ENCODE data around the gene NANOG. TPM values are rescaled to one million over a fixed set of nuclear protein-coding genes. Genes with fewer than 3 reads are reported as not detected.
"Not testable (repeated sequence)": the region's sequence is repeated elsewhere in the genome, so short reads cannot be mapped to it uniquely, and the experiment has no call there.

The NANOG gene
- not detected for polyA plus RNA-seq

DNA sequence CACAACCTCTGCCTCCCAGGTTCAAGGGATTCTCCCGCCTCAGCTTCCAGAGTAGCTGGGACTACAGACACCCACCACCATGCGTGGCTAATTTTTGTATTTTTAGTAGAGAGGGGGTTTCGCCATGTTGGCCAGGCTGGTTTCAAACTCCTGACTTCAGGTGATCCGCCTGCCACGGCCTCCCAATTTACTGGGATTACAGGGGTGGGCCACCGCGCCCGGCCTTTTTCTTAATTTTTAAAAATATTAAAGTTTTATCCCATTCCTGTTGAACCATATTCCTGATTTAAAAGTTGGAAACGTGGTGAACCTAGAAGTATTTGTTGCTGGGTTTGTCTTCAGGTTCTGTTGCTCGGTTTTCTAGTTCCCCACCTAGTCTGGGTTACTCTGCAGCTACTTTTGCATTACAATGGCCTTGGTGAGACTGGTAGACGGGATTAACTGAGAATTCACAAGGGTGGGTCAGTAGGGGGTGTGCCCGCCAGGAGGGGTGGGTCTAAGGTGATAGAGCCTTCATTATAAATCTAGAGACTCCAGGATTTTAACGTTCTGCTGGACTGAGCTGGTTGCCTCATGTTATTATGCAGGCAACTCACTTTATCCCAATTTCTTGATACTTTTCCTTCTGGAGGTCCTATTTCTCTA is at the start of gene NANOG:
TSS of gene NANOG (plus strand) at position 519 of the 645 bp plus-strand sequence. CDS start 213 bp downstream, outside the sequence.
- not testable (repeated sequence) for H3K27ac ChIP-seq (ENCODE audit: low read depth, low read length)
- 79 to 83% (median 82%) methylated on average over 12 to 13 of the region's 13 CpGs for WGBS, 3 donors

DNA sequence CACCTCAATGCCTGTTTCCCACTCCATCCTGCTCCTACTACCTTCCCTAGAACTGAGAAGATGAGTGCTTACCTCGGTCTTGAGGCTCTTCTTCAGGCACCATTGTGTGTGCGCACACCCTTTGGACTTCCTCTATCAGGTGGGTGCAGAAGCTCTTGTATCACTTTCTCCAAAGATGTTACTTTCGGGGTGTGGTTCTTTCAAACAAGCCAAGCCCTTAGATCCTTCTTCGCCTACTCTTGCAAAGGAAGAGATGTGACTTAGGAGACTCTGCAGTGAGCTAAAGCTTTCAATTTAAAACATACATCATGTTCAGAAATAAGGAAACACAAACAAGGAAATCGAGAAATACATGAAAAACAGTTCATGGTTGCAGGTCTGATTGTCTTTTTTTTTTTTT is 42.0 kb upstream of the NANOG start, which contains the start of gene CLEC4C:
TSS of gene CLEC4C (minus strand) at position 130 of the 400 bp plus-strand sequence. CDS start at position 103, 27 bp downstream.
- 69 to 90% (median 80%) methylated on average over 5 of the region's 5 CpGs for WGBS, 3 donors
- H3K27ac ChIP-seq (ENCODE audit: low read depth, low read length) = no peak within 1 kb of the TSS

DNA sequence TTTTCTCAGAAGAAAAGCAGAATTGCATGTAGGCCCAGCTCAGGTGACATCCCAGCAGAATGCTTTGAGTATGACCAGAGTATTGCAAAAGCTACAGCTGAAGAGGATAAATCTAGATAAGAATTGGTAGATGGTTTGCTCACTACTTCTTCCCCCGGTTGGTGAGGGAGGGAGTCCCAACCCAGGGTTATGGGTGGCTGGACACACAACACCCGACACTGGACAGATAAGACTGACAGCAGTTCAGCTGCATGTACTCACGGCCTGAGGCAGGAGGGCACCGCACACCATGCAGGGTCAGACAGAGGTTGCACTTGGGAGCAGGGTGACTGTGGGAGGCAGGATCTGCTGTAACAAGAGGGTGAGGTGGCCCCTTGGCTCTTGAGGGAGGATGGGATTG is 40.4 kb upstream of the NANOG start:
- no peak overlapping the region for H3K27ac ChIP-seq (ENCODE audit: low read depth, low read length)
- WGBS, 3 donors = 40 to 53% (median 46%) methylated on average over 4 of the region's 4 CpGs

DNA sequence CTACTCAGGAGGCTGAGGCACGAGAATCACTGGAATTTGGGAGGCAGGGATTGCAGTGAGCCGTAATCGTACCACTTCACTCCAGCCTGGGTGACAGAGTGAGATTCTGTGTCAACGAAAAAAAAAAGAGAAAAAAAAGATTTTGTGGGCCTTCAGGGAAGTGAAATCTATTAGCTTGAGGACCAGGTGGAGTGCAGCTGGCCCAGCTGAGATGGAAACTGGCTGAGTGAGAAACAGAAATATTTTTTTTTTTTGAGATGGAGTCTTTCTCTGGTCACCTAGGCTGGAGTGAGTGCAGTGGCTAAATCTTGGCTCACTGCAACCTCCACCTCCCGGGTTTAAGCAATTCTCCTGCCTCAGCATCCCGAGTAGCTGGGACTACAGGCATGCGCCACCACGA is 39.8 kb upstream of the NANOG start:
- H3K27ac ChIP-seq (ENCODE audit: low read depth, low read length) = no peak overlapping the region
- WGBS, 3 donors = 90 to 91% (median 90%) methylated on average over 8 of the region's 8 CpGs

DNA sequence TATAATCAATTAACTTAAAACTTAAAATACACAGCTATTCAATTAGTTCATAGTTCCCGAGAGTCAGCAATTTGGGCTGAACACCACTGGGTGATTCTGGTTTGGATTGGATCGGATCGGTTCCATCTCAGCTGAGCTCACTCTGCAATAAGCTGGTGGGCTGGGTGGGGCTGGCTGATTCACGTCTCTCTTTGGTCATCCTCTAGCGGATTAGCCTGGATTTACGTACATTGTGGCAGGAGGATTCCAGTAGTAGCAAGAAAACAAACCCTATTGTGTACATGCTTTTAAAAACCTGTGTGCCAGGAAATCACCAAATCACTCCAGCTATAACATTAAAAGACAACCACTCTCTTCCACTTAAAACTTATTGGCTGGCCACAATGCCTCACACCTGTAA is 38.9 kb upstream of the NANOG start:
- no peak overlapping the region for H3K27ac ChIP-seq (ENCODE audit: low read depth, low read length)

DNA sequence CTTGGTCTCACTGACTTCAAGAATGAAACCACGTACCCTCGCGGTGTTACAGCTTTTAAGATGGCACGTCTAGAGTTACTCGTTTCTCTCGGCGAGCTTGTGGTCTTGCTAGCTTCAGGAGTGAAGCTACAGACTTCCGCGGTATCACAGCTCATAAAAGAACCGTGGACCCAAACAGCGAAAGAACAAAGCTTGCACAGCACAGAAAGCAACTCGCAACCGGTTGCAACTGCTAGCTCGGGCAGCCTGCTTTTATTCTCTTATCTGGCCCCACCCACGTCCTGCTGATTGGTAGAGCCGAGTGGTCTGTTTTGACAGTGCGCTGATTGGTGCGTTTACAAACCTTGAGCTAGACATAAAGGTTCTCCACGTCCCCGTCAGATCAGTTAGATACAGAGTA is 37.8 kb upstream of the NANOG start:
- 84 to 92% (median 88%) methylated on average over 20 of the region's 20 CpGs for WGBS, 3 donors
- no peak overlapping the region for H3K27ac ChIP-seq (ENCODE audit: low read depth, low read length)

More for the DNA sequence above, 38.9 kb upstream of the NANOG start:
- 77 to 87% (median 86%) methylated on average over 6 of the region's 6 CpGs for WGBS, 3 donors

DNA sequence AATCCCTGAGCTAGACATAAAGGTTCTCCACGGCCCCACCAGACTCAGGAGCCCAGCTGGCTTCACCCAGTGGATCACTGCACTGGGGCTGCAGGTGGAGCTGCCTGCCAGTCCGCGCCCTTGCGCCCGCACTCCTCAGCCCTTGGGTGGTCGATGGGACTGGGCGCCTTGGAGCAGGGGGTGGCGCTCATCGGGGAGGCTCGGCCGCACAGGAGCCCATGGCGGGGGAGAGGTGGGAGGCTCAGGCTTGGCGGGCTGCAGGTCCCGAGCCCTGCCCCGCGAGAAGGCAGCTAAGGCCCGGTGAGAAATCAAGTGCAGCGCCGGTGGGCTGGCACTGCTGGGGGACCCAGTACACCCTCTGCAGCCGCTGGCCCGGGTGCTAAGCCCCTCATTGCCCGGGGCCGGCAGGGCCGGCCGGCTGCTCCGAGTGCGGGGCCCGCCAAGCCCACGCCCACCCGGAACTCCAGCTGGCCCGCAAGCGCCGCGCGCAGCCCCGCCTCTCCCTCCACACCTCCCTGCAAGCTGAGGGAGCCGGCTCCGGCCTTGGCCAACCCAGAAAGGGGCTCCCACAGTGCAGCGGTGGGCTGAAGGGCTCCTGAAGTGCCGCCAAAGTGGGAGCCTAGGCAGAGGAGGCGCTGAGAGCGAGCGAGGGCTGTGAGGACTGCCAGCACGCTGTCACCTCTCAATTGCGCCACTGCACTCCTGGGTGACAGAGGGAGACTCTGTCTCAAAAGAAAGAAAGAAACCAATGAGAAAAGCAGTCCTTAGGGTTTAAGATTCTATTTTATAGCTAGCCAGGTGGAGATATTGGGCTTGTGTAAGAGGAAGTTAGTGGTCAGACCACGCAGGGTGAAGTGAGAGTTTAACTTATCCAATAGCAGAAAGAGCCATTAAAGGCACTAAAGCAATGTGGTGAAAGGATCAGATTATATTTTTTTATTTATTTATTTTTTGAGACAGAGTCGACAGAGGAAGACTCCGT is 37.0 kb upstream of the NANOG start:
- H3K27ac ChIP-seq (ENCODE audit: low read depth, low read length) = not testable (repeated sequence)
- 91 to 94% (median 92%) methylated on average over 29 to 38 of the region's 48 CpGs for WGBS, 3 donors

DNA sequence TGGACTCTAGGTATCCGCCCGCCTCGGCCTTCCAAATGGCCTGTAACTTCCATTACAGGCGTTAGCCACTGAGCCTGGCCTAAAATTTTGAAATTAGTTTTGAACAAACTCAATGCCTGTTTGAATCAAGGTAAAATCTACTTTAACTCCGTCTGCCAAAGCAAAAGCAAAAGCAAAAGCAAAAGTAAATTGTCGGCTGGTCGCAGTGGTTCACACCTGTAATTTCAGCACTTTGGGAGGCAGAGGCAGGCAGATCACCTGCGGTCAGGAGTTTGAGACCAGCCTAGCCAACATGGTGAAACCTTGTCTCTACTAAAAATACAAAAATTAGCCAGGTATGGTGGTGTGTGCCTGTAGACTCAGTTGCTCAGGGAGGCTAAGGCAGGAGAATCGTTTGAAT is 33.5 kb upstream of the NANOG start:
- not testable (repeated sequence) for H3K27ac ChIP-seq (ENCODE audit: low read depth, low read length)
- 84 to 89% (median 84%) methylated on average over 9 of the region's 9 CpGs for WGBS, 3 donors

DNA sequence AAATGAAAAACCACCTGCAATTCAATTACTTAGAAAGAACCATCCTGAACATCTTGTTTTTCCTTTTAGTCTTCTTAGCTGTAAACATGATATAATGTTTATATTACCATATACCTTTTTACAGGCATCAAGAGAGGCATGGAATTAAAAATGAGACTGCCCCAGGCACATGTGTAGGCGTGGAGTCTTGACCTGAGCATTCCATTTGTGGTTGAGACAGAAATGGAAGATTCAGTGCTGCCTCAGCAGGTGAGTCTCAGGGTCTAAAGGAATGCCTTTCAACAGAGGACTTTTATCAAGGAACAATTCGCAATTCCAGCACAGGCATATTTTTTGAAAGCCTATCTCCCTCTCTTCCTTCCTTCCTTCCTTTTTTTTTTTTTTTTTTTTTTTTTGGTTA is 32.2 kb upstream of the NANOG start:
- WGBS, 3 donors = 57 to 71% (median 62%) methylated on average over 2 of the region's 2 CpGs
- no peak overlapping the region for H3K27ac ChIP-seq (ENCODE audit: low read depth, low read length)

DNA sequence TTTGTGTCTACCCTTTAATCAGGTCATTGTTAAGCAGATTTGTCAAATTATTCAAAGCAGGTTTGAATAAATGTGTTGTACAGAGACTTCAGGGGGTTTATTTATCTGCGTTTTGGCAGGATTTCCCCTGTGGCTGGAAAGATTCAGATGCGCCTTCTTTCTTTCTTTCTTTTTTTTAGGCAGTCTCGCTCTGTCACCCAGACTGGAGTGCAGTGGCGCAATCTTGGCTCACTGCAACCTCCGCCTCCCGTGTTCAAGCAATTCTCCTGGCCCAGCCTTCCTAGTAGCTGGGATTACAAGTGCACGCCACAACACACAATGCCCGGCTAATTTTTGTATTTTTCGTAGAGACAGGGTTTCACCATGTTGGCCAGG is 30.4 kb upstream of the NANOG start:
- 37 to 68% (median 46%) methylated on average over 9 of the region's 9 CpGs for WGBS, 3 donors
- H3K27ac ChIP-seq (ENCODE audit: low read depth, low read length) = no peak overlapping the region

DNA sequence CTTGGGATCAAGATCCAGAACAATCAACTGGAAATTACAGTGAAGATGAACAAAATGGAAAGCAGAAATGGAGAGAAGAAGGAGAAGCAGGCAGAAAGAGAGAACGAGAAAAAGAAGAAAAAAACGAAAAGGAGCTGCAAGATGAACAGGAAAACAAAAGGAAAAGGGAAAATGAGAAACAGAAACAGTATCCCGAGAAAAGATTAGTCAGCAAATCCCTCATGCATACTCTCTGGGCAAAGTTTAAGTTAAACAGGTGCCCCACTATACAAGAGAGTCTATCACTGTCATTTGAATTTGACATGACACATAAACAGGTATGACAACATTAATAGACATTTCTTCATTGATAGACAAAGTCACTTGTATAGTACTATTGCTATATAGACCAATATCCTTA is 19.2 kb upstream of the NANOG start:
- whole genome bisulfite sequencing, 3 donors = 55 to 73% (median 59%) methylated on average over 3 of the region's 3 CpGs
- no peak overlapping the region for H3K27ac ChIP-seq (ENCODE audit: low read depth, low read length)

DNA sequence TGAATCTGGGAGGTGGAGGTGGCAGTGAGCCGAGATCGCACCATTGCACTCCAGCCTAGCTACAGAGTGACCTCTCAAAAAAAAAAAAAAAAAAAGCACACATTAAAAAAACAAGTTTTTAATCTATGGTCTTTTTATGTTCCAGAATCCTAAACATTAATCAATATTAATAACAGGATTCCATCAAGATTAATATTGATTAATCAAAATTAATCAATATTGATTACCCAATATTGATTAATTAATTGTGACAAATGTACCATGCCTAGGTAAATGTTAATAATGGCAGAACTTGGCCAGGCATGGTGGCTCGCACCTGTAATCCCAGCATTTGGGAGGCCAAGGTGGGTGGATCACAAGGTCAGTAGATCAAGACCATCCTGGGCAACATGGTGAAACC is 7.9 kb upstream of the NANOG start:
- H3K27ac ChIP-seq (ENCODE audit: low read depth, low read length) = no peak overlapping the region
- WGBS, 3 donors = 63 to 80% (median 79%) methylated on average over 3 of the region's 3 CpGs

DNA sequence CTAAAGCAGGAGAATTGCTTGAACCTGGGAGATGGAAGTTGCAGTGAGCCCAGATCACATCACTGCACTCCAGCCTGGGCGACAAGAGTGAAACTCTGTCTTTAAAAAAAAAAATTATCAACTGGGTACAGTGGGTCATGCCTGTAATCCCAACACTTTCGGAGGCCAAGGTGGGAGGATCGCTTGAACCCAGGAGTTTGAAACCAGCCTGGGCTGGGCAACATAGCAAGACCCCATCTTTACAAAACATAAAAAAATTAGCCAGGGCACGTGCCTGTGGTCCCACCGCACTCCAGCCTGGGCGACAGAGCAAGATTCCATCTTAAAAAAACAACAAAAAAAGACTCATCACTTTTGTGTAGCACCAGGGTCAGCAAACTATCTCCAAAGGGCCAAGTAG is 7.1 kb upstream of the NANOG start:
- H3K27ac ChIP-seq (ENCODE audit: low read depth, low read length) = no peak overlapping the region
- 90 to 96% (median 95%) methylated on average over 6 of the region's 6 CpGs for WGBS, 3 donors

DNA sequence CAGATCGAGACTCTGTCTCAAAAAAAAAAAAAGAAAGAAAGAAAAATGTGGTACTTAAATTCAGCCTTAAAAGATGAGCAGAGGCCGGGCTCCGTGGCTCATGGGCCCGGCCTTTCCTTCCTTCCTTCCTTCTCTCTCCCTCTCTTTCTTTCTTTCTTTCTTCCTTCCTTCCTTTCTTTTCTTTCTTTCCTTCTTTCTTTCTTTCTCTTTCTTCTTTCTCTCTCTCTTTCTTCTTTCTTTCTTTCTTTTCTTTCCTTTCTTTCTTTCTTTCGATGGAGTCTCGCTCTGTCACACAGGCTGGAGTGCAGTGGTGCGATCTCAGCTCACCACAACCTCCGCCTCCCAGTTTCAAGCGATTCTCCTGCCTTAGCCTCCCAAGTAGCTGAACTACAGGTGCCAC is 5.8 kb upstream of the NANOG start:
- not testable (repeated sequence) for H3K27ac ChIP-seq (ENCODE audit: low read depth, low read length)
- 77 to 94% (median 86%) methylated on average over 9 of the region's 9 CpGs for WGBS, 3 donors

DNA sequence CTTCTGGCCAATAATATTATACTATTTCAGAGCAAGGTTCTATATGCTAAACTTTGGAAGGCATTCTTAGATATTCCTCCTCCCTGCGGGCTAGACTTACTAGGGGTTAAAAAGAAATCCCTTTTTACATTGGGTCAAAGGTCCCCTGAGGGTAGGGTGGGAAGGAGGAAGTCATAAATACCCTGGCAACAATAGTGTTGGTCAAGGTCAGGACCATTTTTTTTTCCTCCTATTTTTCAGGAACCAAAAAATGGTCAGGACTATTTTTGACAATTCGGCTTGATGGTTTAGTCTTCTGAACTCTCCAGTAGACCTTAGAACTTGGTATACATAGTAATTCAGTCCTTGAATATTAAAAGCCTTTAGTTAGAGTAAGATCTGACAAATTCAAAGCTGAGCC is 4.5 kb upstream of the NANOG start:
- WGBS, 3 donors = 51 to 73% (median 55%) methylated on average over 2 of the region's 2 CpGs
- no peak overlapping the region for H3K27ac ChIP-seq (ENCODE audit: low read depth, low read length)

DNA sequence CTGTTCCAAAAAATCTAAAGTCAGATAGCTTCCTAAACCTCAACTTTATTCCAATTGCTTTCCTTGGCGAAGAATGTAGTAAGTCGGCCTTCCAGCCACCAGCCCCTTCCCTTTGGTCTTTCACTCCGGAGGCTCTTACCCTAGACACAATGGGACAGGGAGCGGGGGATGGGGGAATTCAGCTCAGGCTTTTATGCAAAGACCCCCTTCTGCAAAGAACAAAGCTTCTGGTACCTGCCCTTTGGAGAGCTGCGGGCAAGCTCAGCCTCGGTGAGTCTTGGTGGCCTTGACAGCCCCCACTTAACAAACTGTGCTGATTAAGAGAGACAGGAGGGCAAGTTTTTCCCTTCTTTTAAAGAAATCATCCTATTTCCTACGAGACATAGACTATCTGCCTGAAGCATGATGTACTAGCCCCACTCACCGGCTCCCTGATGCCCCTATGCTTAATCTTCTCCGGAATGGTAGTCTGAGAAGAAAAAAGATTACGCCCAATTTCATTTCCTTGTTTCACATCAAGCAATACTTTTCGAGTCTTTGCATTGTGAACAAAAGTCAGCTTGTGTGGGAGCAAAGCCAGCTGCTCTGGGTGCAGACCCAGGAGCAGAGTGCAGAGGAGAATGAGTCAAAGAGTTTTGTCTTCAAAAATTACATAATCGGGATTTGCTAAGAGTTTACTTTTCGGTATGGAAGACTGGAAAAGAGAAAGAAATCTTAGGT is 1.5 kb upstream of the NANOG start:
- WGBS, 3 donors = 25 to 47% (median 39%) methylated on average over 13 of the region's 13 CpGs

DNA sequence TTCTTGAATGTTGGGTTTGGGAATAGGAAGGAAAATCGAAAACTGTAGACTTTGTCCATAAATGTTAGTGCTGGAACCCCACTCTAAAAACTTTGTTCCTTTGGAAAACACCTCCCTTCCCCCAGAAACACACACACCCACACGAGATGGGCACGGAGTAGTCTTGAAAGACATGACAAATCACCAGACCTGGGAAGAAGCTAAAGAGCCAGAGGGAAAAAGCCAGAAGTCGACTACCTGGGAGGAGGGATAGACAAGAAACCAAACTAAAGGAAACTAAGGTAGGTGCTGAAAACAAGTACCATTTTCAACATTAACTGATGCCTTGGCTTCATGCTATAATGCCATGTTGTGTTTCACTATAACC is 925 bp upstream of the NANOG start:
- no peak overlapping the region for H3K27ac ChIP-seq (ENCODE audit: low read depth, low read length)
- whole genome bisulfite sequencing, 3 donors = 15 to 39% (median 34%) methylated on average over 4 of the region's 4 CpGs

More for the DNA sequence above, 1.5 kb upstream of the NANOG start:
- no peak overlapping the region for H3K27ac ChIP-seq (ENCODE audit: low read depth, low read length)

DNA sequence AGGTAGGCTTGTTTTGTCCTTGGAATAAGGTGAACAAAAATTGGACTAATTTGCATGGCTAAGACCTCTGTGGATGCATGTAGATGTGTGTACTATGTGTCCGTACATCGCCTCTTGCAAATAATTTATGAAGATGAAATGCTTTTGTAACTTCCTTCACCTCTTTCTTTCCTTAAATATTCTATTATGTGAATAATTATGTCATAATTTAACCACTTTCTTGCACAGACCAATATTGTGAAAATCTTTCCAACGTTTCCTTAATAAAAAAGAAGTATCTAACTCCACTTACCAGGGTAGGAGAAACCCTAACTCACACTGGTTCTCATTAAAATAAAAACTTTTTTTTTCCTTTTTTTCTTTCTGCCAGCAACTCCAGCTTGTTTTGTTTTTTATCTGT is 4.0 kb downstream of the NANOG start:
- no peak overlapping the region for H3K27ac ChIP-seq (ENCODE audit: low read depth, low read length)
- WGBS, 3 donors = 31 to 59% (median 55%) methylated on average over 3 of the region's 3 CpGs

DNA sequence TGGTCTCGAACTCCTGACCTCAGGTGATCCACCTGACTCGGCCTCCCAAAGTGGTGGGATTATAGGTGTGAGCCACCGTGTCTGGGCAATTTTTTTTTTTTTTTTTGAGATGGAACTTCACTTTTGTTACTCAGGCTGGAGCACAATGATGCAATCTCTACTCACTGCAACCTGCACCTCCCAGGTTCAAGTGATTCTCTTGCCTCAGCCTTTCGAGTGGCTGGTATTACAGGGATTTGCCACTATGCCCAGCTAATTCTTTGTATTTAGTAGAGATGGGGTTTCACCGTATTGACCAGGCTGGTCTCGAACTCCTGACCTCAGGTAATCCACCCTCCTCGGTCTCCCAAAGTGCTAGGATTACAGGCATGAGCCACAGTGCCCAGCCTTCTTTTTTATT is 8.1 kb downstream of the NANOG start:
- H3K27ac ChIP-seq (ENCODE audit: low read depth, low read length) = not testable (repeated sequence)
- WGBS, 3 donors = 74 to 86% (median 76%) methylated on average over 4 to 7 of the region's 7 CpGs
